ENCODE data around the gene PLAAT5.
"Not testable (repeated sequence)": the region's sequence is repeated elsewhere in the genome, so short reads cannot be mapped to it uniquely, and the experiment has no call there.

PLAAT5 gene

GRCh38 chr11:63476618-63477017, 14.3 kb downstream of the PLAAT5 start:
- no peak for DNase-seq

- DNase-seq, result no peak
Measured at GRCh38 chr11:63472372-63472771, 18.6 kb downstream of the PLAAT5 start.

- DNase-seq, result no peak
Measured at GRCh38 chr11:63470311-63470710, 20.7 kb downstream of the PLAAT5 start.

GRCh38 chr11:63462137-63462536, 28.8 kb downstream of the PLAAT5 start:
- DNase-seq, result no peak

GRCh38 chr11:63459586-63459985, 31.4 kb downstream of the PLAAT5 start:
- DNase-seq, result no peak

GRCh38 chr11:63448646-63449045, 42.3 kb downstream of the PLAAT5 start:
- DNase-seq, result no peak

GRCh38 chr11:63445720-63446119, 45.2 kb downstream of the PLAAT5 start:
- DNase-seq, result peak; percentile 39

- DNase-seq, result no peak
Measured at GRCh38 chr11:63445118-63445517, 45.8 kb downstream of the PLAAT5 start.

GRCh38 chr11:63444160-63444559, 46.8 kb downstream of the PLAAT5 start:
- DNase-seq, result no peak

- DNase-seq, result peak; percentile 32
Measured at GRCh38 chr11:63443714-63444113, 47.3 kb downstream of the PLAAT5 start.

- DNase-seq, result not testable (repeated sequence)
Measured at GRCh38 chr11:63435831-63436230, 55.1 kb downstream of the PLAAT5 start.

GRCh38 chr11:63435351-63435750, 55.6 kb downstream of the PLAAT5 start:
- not testable (repeated sequence) for DNase-seq

- DNase-seq, result not testable (repeated sequence)
Measured at GRCh38 chr11:63430731-63431130, 60.2 kb downstream of the PLAAT5 start.

GRCh38 chr11:63427971-63428508, 62.9 kb downstream of the PLAAT5 start:
- DNase-seq, result no peak

GRCh38 chr11:63417174-63417852, 73.7 kb downstream of the PLAAT5 start:
- no peak for DNase-seq
